ENCODE measurements around the gene DBN1. TPM values are rescaled to one million over a fixed set of nuclear protein-coding genes. Genes with fewer than 3 reads are reported as not detected.
"Not testable (repeated sequence)": the region's sequence is repeated elsewhere in the genome, so short reads cannot be mapped to it uniquely, and the experiment has no call there.

Gene DBN1
- total and polyA plus RNA-seq, 2 donors (not counting 1 experiment from before 2014, with no cell fraction given), result 1.4 to 1.9 TPM

GRCh38 chr5:177423671-177424070 is 49.8 kb downstream of the DBN1 start:
- Histone ChIP-seq H3K9ac (ENCODE audit: low read length) (no peak overlapping the region), H3K27me3 (replicated peaks in 1 of 4; ENCODE audit: control extremely low read depth in 1 of 4, control insufficient read depth in 3 of 4, insufficient read depth in 4 of 4, low read length in 3 of 4) (no peaks in the 10 kb centered on the region), H3K4me2 (replicated peaks; ENCODE audit: low read depth, low read length, poor library complexity, severe bottlenecking) (no peak overlapping the region), H2AFZ (ENCODE audit: insufficient read depth, low read depth, low read length, poor library complexity, severe bottlenecking) (no peak overlapping the region), H3K27ac (ENCODE audit: low read length in 2 of 2) (no peak overlapping the region), H3K36me3 (replicated peaks in 1 of 2; ENCODE audit: control extremely low read depth in 1 of 2, control insufficient read depth in 1 of 2, extremely low read depth in 1 of 2, insufficient read depth in 2 of 2, low read length in 1 of 2) (peaks cover 0 to 7% of the 10 kb centered on the region in 2 experiments), H3K4me3 (ENCODE audit: control extremely low read depth in 1 of 5, extremely low read depth in 1 of 5, insufficient read depth in 1 of 5, low read depth in 2 of 5, low read length in 4 of 5) (no peak overlapping the region), H3K4me1 (ENCODE audit: control insufficient read depth in 2 of 2, insufficient read depth in 2 of 2, low read length in 2 of 2) (peaks cover 24 to 26% of the 10 kb centered on the region in 2 donors), H3K9me3 (ENCODE audit: control extremely low read depth in 1 of 3, control insufficient read depth in 2 of 3, insufficient read depth in 1 of 3, low read length in 2 of 3) (no peaks in the 10 kb centered on the region), H3K79me2 (ENCODE audit: control insufficient read depth, insufficient read depth, low read length) (peaks cover 19% of the 10 kb centered on the region), H4K20me1 (ENCODE audit: control insufficient read depth, insufficient read depth, low read length, poor library complexity, severe bottlenecking) (peaks cover 18% of the 10 kb centered on the region)
- intact Hi-C loops (cut with micrococcal nuclease), result no loop called here
- ATAC-seq (ENCODE audit: low read depth), result no peak
- DNase-seq, result no peak
- no peak overlapping the region for H3K27ac Mint-ChIP-seq
- H3K4me3 Mint-ChIP-seq, result no peak overlapping the region
- peaks cover 26% of the 10 kb centered on the region for H3K4me1 Mint-ChIP-seq
- no peaks in the 10 kb centered on the region for H3K9me3 Mint-ChIP-seq (ENCODE audit: insufficient read depth)
- CTCF ChIA-PET, result interaction anchor here (3.5 to 12.4 kb wide), 4 partner anchors 9 to 31 kb away, joined by 15 to 152 read pairs (median 140); partner anchors contain the start of gene PRR7
- WGBS (ENCODE audit: insufficient coverage), result no CpG with 5 or more reads among the region's 2 CpGs
- no peaks in the 10 kb centered on the region for H3K27me3 Mint-ChIP-seq
- TF ChIP-seq, protein P1, sequence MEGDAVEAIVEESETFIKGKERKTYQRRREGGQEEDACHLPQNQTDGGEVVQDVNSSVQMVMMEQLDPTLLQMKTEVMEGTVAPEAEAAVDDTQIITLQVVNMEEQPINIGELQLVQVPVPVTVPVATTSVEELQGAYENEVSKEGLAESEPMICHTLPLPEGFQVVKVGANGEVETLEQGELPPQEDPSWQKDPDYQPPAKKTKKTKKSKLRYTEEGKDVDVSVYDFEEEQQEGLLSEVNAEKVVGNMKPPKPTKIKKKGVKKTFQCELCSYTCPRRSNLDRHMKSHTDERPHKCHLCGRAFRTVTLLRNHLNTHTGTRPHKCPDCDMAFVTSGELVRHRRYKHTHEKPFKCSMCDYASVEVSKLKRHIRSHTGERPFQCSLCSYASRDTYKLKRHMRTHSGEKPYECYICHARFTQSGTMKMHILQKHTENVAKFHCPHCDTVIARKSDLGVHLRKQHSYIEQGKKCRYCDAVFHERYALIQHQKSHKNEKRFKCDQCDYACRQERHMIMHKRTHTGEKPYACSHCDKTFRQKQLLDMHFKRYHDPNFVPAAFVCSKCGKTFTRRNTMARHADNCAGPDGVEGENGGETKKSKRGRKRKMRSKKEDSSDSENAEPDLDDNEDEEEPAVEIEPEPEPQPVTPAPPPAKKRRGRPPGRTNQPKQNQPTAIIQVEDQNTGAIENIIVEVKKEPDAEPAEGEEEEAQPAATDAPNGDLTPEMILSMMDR (IDR thresholded peaks at IDR 0.05), result no peak
- TF ChIP-seq EZH2 (IDR thresholded peaks at IDR 0.05; ENCODE audit: borderline replicate concordance, insufficient read depth, low read depth, low read length, poor library complexity, severe bottlenecking), result no peak
- POLR2A ChIA-PET, result interaction anchor here (1.1 kb wide), 1 partner anchor 19 kb away, joined by 6 read pairs; no protein-coding TSS in a partner anchor

GRCh38 chr5:177421062-177421798 is 52.2 kb downstream of the DBN1 start:
- Histone ChIP-seq H3K4me3 (ENCODE audit: control extremely low read depth in 1 of 5, extremely low read depth in 1 of 5, insufficient read depth in 1 of 5, low read depth in 2 of 5, low read length in 4 of 5) (no peak overlapping the region), H4K20me1 (ENCODE audit: control insufficient read depth, insufficient read depth, low read length, poor library complexity, severe bottlenecking) (no peaks in the 10 kb centered on the region), H3K4me2 (replicated peaks; ENCODE audit: low read depth, low read length, poor library complexity, severe bottlenecking) (no peak overlapping the region), H3K4me1 (ENCODE audit: control insufficient read depth in 2 of 2, insufficient read depth in 2 of 2, low read length in 2 of 2) (peaks cover 8 to 10% of the 10 kb centered on the region in 2 donors), H2AFZ (ENCODE audit: insufficient read depth, low read depth, low read length, poor library complexity, severe bottlenecking) (no peak overlapping the region), H3K79me2 (ENCODE audit: control insufficient read depth, insufficient read depth, low read length) (no peaks in the 10 kb centered on the region), H3K9me3 (ENCODE audit: control extremely low read depth in 1 of 3, control insufficient read depth in 2 of 3, insufficient read depth in 1 of 3, low read length in 2 of 3) (no peaks in the 10 kb centered on the region), H3K27ac (ENCODE audit: low read length in 2 of 2) (no peak overlapping the region), H3K9ac (ENCODE audit: low read length) (no peak overlapping the region), H3K36me3 (replicated peaks in 1 of 2; ENCODE audit: control extremely low read depth in 1 of 2, control insufficient read depth in 1 of 2, extremely low read depth in 1 of 2, insufficient read depth in 2 of 2, low read length in 1 of 2) (no peaks in the 10 kb centered on the region), H3K27me3 (replicated peaks in 1 of 4; ENCODE audit: control extremely low read depth in 1 of 4, control insufficient read depth in 3 of 4, insufficient read depth in 4 of 4, low read length in 3 of 4) (no peaks in the 10 kb centered on the region)
- no peak overlapping the region for H3K27ac Mint-ChIP-seq
- H3K4me3 Mint-ChIP-seq, result no peak overlapping the region
- WGBS (ENCODE audit: insufficient coverage), result 94% methylated on average over 4 of the region's 6 CpGs
- CTCF ChIA-PET, result interaction anchor here (1.1 to 9.4 kb wide), 3 partner anchors 11 to 28 kb away, joined by 3 to 137 read pairs (median 15); no protein-coding TSS in a partner anchor
- peaks cover 10% of the 10 kb centered on the region for H3K4me1 Mint-ChIP-seq
- no peak for ATAC-seq (ENCODE audit: low read depth)
- H3K27me3 Mint-ChIP-seq, result no peaks in the 10 kb centered on the region
- POLR2A ChIA-PET, result interaction anchor here (0.7 kb wide), 1 partner anchor 27 kb away, joined by 4 read pairs; no protein-coding TSS in a partner anchor
- DNase-seq, result no peak
- TF ChIP-seq, protein P1 (IDR thresholded peaks at IDR 0.05), result no peak
- no peak for TF ChIP-seq EZH2 (IDR thresholded peaks at IDR 0.05; ENCODE audit: borderline replicate concordance, insufficient read depth, low read depth, low read length, poor library complexity, severe bottlenecking)
- intact Hi-C loops (cut with micrococcal nuclease), result no loop called here
- H3K9me3 Mint-ChIP-seq (ENCODE audit: insufficient read depth), result no peaks in the 10 kb centered on the region

- H2AFZ ChIP-seq (ENCODE audit: insufficient read depth, low read depth, low read length, poor library complexity, severe bottlenecking); H3K4me3 Mint-ChIP-seq; DNase-seq; H3K27me3 ChIP-seq (replicated peaks in 1 of 4; ENCODE audit: control extremely low read depth in 1 of 4, control insufficient read depth in 3 of 4, insufficient read depth in 4 of 4, low read length in 3 of 4); H3K27ac Mint-ChIP-seq; ATAC-seq (ENCODE audit: low read depth); H3K9me3 Mint-ChIP-seq (ENCODE audit: insufficient read depth); intact Hi-C loops (cut with micrococcal nuclease); H3K9ac ChIP-seq (ENCODE audit: low read length); H3K4me1 ChIP-seq (ENCODE audit: control insufficient read depth in 2 of 2, insufficient read depth in 2 of 2, low read length in 2 of 2); H3K9me3 ChIP-seq (ENCODE audit: control extremely low read depth in 1 of 3, control insufficient read depth in 2 of 3, insufficient read depth in 1 of 3, low read length in 2 of 3); H3K4me3 ChIP-seq (ENCODE audit: control extremely low read depth in 1 of 5, extremely low read depth in 1 of 5, insufficient read depth in 1 of 5, low read depth in 2 of 5, low read length in 4 of 5); H3K4me1 Mint-ChIP-seq; H3K79me2 ChIP-seq (ENCODE audit: control insufficient read depth, insufficient read depth, low read length); H3K4me2 ChIP-seq (replicated peaks; ENCODE audit: low read depth, low read length, poor library complexity, severe bottlenecking); H4K20me1 ChIP-seq (ENCODE audit: control insufficient read depth, insufficient read depth, low read length, poor library complexity, severe bottlenecking); POLR2A ChIA-PET; H3K27me3 Mint-ChIP-seq; H3K36me3 ChIP-seq (replicated peaks in 1 of 2; ENCODE audit: control extremely low read depth in 1 of 2, control insufficient read depth in 1 of 2, extremely low read depth in 1 of 2, insufficient read depth in 2 of 2, low read length in 1 of 2); H3K27ac ChIP-seq (ENCODE audit: low read length in 2 of 2): not testable (repeated sequence)
- CTCF ChIA-PET, result interaction anchor here (6.5 kb wide), 1 partner anchor 16 kb away, joined by 46 read pairs; no protein-coding TSS in a partner anchor
- 85% methylated on average over 4 of the region's 7 CpGs for WGBS (ENCODE audit: insufficient coverage)
Observed at GRCh38 chr5:177420472-177420871, 53.0 kb downstream of the DBN1 start.

Data from B cell (primary cell).